HG02943 (cell line): ENCODE data around the gene FEZ2.

Source experiments
- ATAC-seq: cut with Tn5 transposase; IDR thresholded peaks from one replicate; pipeline ENCODE4 v1.9.1; 2021; ENCODE audit warnings: mild to moderate bottlenecking, low read depth, moderate library complexity; ENCODE audit not compliant: unreplicated experiment

Gene FEZ2

DNA sequence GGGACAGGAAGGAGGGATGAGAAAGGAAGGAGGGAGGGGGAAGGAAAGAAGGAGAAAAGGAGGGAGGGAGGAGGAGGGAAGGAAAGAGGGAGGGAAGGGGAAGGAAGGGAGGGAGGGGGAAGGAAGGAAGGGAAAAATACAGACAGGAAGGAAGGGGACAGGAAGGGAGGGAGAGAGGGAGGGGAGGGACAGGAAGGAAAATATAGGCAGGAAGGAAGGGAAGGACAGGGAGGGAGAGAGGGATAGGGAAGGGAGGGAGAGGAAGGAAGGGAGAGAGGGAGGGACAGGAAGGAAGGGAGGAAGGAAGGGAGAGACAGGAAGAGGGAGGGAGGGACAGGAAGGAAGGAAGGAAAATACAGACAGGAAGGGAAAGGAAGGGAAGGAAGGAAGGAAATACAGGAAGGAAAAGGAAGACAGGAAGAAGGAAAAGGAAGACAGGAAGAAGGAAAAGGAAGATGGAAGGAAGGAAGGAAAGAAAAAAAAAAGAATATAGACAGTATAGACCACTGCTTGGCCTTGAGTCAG lies 63.6 kb downstream of the FEZ2 start:
- no peak for ATAC-seq

DNA sequence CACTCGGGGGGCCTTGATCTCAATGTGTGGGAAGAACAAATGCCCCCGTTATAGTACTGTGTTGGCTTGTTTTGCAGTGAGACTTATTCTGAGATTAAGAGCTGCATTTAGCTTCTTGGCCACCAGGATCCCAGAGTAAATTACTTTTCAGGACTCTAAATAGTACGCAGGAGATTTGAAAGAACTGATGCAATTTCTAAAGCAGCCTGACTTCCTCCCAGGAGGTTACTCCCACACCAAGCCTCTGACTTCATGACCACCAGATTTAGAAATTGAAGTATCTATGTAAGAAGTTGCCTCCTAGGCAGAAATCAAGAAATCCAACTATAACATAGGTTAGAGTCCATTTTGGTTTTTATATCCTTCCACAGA lies 67.0 kb downstream of the FEZ2 start:
- no peak for ATAC-seq

DNA sequence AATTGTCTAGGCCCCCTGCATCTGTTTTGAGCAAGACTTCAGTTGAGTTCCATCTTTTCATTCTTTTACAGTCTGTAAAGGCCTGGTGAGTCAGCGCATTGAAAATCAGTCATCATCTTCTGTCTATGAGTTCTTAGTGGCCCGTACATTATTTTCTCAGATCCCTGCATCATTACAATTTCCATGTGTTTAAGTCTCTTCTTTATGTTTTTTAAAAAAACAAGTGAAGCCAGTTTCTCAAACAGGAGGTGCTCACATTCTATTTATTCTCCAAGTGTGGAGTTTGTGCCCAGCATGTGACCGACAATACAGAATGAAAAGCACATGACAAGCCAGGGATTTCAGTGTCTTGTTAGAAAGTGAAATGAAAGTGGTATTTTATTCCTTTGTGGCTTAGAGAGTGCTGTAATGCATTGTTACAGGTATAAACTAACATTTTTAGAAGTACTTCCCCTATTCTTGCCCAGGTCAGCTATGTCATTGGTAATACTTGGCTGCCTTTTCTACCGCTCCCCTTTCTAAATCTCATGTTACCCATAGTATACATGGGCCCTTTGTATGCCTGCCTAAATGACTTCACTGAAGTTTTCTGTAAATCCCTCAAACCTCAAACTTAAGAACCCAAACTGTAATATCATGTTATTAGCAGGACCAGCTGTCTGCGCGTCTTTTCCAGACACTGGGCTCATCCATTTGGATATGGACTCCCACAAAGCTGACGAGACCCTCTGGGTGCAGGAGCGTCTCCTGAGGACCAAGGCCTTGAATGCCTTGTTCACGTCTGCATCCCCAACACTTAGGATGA lies 67.6 kb downstream of the FEZ2 start:
- ATAC-seq = peak; percentile 58

DNA sequence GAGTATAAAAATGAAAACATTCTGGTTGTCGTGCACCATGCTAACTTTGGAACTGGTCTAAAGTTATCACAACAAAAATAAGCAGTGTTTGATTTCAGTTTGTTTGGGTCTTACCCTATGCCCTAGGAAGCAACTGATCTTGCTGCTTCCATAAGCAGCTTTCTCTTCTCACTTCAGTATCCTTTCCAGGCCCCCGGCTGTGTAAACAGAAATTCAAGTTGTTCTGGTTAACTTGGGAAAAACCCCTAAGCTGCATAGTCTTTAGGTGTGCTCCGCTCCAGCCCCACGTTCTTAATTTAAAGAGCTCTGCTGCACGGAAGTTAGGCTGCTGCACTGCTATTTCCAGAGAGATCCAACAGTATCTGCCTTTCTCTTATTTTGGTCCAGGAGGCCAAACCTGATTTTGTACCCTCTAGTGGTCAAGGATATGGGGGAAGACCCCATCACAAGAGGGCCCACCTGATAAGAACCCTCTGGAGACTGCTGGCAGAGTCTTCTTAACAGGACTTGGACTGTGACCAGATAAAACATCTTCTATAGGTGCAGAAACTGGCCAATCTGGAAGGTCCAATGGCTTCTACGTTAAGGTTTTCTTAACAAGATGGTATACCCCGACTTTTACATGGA lies 69.1 kb downstream of the FEZ2 start:
- no peak for ATAC-seq

DNA sequence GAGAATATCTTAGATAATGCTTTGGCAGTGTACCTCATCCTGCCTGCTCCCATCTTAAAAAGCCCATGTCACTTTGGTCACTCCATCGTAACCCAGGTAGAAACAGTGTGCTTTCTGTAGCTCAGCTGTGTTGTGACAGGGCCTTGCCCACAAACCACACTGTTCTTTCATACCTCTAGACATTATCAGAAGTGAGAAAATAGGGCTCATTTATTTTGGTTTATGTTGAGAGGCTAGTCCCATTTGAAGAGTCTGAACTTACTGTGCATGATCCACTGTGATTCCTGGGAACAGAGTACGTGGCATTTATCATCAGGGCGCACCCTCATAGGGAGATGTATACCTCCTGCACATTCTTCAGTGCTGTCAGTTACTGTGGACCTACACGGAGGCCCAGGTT lies 69.7 kb downstream of the FEZ2 start:
- peak; percentile 60 for ATAC-seq

DNA sequence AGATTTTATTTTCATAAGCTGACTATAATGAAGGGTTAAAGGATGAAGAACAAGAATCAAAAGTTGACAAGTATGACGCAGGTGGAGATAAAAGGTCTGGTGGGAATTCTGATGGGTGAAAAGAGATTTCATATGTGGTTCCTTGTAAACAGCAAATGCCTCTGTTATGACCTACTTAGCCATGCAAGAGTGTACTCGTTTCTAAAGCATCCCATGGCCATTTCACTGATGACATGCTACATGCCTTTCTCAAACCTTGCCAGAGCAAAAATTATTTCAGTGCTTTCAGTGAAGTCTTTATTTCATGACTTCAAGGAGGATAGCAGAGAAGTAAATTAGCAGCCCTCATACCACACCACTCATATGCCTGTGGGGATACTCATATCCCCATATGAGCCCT lies 71.7 kb downstream of the FEZ2 start:
- no peak for ATAC-seq

DNA sequence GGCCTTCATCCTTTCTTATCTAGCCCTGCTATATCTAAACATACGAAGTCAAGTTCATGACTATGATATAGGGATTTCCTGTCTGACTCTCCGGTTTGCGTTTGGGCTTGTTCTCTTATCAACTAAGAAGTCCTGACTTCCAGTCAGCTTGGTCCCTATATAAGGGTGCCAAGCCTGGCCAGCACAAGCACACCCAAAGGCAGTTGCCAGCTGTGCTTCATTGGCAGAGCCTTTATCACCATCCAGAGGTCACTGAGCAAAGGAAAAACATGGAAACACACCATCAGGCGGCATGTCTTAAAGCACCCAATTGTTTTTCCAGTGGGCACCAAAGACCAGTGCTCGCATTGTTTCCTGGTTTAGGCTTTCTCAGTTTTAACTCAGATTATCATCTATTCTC lies 72.7 kb downstream of the FEZ2 start:
- no peak for ATAC-seq

DNA sequence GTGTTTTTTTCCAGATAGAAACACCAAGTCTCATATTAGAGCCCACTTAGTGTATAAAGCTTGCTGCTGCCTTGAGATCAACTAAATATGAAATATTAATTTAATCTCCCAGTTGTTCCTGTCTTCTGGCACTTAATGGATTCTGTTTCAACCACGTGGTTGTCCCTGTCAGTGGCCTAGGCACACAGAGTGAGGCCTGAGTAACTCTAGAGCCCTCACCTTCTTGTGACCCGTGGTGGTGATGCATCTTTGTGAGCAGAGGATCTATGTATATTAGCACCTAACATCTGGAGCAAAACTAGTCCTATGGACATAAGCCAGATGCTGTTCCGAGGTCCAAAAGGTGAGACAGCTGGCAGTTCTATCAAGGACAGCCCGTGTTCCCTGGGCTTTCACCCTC lies 74.8 kb downstream of the FEZ2 start:
- ATAC-seq = no peak

DNA sequence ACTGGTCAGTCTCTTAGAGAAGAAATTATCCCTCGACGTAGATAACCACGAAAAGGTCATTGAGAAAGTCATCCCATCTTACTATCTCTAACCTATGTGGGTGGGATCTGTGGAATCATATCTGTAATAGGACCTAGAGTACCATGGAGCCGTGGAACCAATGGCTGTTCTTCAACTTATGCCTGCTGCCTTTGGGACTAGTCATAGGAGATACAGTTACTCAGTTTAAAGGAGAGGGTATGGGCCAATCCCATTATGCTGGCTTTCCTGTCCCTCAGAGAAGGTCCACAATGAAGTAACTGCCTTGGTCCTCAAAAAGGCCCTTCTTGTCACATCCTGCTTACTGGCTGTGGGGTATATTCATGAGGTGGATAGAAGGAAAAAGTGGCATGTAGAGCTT lies 77.5 kb downstream of the FEZ2 start:
- no peak for ATAC-seq

DNA sequence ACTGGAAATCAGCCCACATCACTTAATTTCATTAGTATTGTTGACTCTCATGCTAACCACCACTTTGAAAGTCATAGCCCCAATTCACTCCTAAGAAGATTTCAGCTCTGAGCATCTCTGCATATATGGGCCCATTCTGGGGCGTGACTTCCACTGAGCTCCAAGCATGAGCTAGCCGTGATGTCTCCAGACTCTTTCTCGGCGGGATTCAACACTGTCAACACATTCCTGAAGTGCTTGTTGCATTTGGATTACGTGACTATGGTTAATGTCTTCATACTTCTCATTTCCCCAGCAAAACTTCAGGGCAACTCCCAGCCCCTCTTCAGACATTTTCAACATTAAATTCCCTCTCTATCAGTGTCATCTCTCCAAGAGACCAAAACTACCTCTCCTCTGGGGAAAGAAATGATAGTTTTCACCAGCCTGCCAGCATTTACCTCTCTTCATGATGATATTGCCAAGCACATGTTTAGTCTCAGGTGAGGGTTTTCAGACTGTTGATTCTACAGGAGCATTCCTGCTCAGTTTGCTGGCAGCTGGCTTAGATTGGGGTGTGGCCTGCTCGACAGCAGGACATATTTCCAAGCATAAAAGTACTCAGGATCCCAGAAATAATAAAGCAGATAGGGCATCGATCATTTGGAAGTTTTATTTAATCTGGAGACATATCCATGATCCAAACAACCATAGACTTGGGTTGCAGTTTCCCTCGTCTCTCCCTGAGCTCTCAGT lies 81.7 kb downstream of the FEZ2 start:
- no peak for ATAC-seq

DNA sequence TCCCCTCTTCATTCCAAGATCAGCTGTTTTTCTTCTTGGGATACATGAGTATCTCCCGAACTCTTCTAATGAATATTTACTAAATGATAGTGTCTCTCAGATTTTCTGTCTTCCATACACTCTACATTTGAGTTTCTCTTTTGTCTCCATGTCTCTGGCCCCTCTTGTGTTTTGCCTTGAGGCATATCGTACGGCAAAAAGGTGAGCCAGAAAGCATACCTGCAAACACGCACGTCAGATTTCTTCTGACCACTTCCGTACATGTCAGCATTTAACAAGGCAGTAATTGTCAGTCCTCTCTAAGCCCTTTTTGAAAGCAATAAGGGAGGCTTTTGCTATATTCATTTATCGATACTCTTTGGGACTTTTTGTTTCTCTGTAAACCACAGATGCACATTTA lies 82.4 kb downstream of the FEZ2 start:
- no peak for ATAC-seq

DNA sequence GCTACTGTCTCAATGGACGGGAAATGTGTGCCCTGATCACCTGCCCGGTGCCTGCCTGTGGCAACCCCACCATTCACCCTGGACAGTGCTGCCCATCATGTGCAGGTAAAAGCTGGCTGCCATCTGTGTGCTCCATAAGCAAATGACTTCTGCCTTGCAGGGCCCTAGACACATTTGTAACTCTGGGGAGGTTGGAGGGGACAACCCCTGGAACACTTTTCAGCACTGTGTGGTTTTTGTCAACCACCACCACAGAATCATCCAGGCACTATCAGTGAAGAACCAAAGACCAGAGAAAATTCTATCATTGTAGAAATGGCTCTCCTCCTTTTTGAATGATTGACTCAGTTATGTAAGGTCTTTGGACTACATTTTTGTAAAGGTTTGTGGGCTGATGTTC lies 84.3 kb downstream of the FEZ2 start:
- no peak for ATAC-seq

DNA sequence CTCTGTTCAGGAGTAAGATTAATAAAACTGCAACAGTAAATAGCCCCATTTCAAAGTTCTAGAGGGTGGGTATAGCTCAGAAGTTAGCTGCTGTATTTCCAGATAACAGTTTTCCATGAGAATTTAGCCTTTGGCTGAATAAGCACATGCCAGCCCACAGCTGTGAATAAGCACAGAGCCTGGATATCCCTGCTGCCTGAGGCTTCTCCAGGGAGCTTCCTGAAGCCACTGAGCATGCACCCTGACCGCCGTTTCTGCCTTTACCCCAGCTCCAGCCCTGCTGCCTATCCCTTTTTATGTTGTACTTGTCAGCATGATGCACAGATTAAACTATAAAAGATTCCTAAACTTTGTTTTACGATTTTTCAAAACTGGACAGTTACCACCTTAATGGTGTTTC lies 85.3 kb downstream of the FEZ2 start:
- ATAC-seq = no peak

DNA sequence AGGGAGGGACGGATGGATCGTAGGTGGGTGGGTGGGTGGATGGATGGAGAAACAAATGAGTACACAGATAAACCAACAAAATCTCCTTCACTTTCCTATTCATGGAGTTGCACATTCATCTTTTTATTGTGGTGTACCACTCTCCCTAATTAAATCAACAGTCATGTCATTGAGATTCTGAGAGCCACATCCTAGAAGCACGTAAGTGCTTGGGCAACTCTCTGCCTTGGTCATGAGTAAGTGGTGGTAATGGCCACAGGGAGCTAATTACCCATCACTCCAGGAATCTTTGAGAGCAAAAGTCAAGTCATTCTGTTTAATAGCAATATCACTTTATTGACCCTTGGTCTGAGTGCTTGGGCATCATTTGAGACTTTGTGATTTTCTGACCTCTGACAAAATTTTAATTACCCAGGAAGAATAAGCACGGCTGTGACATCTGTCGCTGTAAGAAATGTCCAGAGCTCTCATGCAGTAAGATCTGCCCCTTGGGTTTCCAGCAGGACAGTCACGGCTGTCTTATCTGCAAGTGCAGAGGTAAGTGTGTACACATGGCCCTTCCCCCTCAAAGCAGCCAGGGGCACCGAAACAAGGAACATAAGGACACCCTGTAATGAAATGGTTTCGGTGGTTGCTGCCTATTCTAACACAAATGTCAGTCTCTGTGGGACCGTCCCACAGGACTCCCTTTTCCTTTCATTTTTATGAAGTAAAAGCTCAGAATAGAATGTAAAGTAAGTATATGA lies 85.9 kb downstream of the FEZ2 start:
- ATAC-seq = no peak

DNA sequence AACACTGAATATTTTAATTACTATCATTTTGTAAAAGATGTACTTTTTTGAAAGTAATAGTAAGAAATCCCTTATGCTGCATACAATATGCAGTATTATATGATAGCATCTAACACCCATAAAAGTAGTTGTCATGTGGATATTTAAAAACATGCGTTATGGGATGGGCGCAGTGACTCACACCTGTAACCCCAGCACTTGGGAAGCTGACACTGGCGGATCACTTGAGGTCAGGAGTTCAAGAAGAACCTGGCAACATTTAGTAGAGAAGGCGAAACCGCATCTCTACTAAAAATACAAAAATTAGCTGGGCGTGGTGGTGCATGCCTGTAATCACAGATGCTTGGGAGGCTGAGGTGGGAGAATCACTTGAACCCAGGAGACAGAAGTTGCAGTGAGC lies 88.9 kb downstream of the FEZ2 start:
- ATAC-seq = no peak

DNA sequence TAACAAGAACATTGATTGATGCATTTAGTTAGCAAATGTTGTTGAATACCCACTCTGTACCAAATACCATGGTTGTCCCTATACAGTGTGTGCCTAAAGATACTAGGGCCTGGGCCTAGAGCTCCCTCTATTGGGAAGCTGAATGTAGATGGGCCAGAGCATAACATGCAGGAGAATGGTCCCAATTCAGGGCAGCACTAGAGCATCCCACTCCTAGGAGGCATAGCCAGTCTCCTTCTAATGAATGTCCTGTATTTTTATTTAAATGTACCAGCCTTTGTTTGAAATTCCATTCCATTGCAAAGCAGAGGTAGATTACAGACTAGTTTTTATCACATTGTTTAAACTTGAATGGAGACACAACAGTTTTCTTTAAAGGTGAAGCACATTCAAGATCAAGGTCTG lies 90.6 kb downstream of the FEZ2 start:
- peak; percentile 89 for ATAC-seq
